Ovary (tissue), 9 donors: ENCODE data around the gene NCOA1. TPM values are rescaled to one million over a fixed set of nuclear protein-coding genes. Genes with fewer than 3 reads are reported as not detected.
"Not testable (repeated sequence)": the region's sequence is repeated elsewhere in the genome, so short reads cannot be mapped to it uniquely, and the experiment has no call there.

Experiments used
- DNase-seq, 5 donors: peaks; one replicate each; pipeline ENCODE4 v3.0.0-alpha.2; 2019 to 2020
- H3K27ac ChIP-seq, 2 donors: fragments of 200-600 bp; one replicate each; pipeline versions ENCODE4 v1.5.1 to v1.8.0; 2019 to 2022
- H3K27me3 ChIP-seq: fragments of 200-600 bp; one replicate; pipeline ENCODE4 v1.8.0; 2022
- H3K36me3 ChIP-seq: fragments of 200-600 bp; sonication (generic); one replicate; pipeline ENCODE4 v1.5.1; 2019
- H3K4me1 ChIP-seq: one replicate; pipeline ENCODE4 v1.8.1; 2013; ENCODE audit warnings: mild to moderate bottlenecking, moderate library complexity; ENCODE audit not compliant: insufficient read depth
- H3K4me3 ChIP-seq: fragments of 200-600 bp; sonication (generic); one replicate; pipeline ENCODE4 v1.5.1; 2017
- H3K9me3 ChIP-seq, 2 donors: fragments of 200-600 bp in 1 of 2; sonication (generic) in 1 of 2; one replicate each; pipeline versions ENCODE4 v1.5.1 to v1.8.1; 2013 to 2019; ENCODE audit warnings: mild to moderate bottlenecking in 1 of 2, moderate library complexity in 1 of 2
- CTCF ChIP-seq, 3 donors: fragments of 450-650 bp in 2 of 3; fragments of 200-600 bp in 1 of 3; IDR thresholded peaks; one replicate each; pipeline versions ENCODE4 v1.5.1 to v1.8.0; 2016 to 2022; ENCODE audit warnings: antibody characterized with exemption in 3 of 3, mild to moderate bottlenecking in 1 of 3
- EP300 ChIP-seq: sonication (generic); formaldehyde crosslinking; IDR thresholded peaks from one replicate; pipeline ENCODE4 v1.6.1; 2017; ENCODE audit warnings: antibody characterized with exemption
- POLR2A ChIP-seq: fragments of 450-650 bp; IDR thresholded peaks from one replicate; pipeline ENCODE4 v1.6.1; 2017; ENCODE audit warnings: antibody characterized with exemption, mild to moderate bottlenecking, moderate library complexity
- whole genome bisulfite sequencing, 3 donors: extraction: QIAGEN DNeasy Blood & Tissue Kit in 1 of 3; methylation state at CpG; one replicate each; pipeline versions ENCODE4 v1.1.5 to v1.1.7; 2013 to 2017; 5-methylcytosine and 5-hydroxymethylcytosine counted together
- intact Hi-C, 4 donors: fragments of 100-400 bp; cut with DNase I; formaldehyde crosslinking; loops; one replicate each; pipeline versions ENCODE4 v1.11.0 to v1.15.1; 2022 to 2023
- polyA plus RNA-seq, 2 donors: library from polyadenylated mRNA; stranded (reverse); fragments of 200-250 nt in 1 of 2; fragments of 350-450 nt in 1 of 2; fragmentation: Illumina TruSeq in 1 of 2; extraction: RNeasy Lipid Tissue Mini Kit (QIAGEN cat#74804) in 1 of 2; gene quantifications; one replicate each; pipeline ENCODE4 v1.2.3, GENCODE V29; 2013 to 2014
- total RNA-seq, 7 donors: library from RNA; depleted of rRNA in 2 of 7; stranded (reverse); fragments of >200 nt in 2 of 7; fragmentation: NEBNext Ultra II Directional in 3 of 7; extraction: Animal tissue kit (Norgen Biotek cat#: 25700) in 3 of 7; gene quantifications; one replicate each; pipeline versions ENCODE4 v1.1.0 to v1.2.4, GENCODE V29; 2016 to 2023
- donor health status: DM: no; HTN: no; CAD: no; lungs with moderate emphysema.
- donor health status: DM: no; HTN: no; CAD: no.
- donor health status: Bipolar disorder and iron deficiency.
- donor health status: DM: yes; HTN: yes; CAD: no.
- donor health status: DM: no; HTN: no; CAD: no.
- donor health status: DM: yes; HTN: yes; CAD: no.

NCOA1 gene
- total and polyA plus RNA-seq, 9 donors = 20.2 to 69.0 (median 57.3) TPM

GRCh38 chr2:24565537-24565936 lies 74.5 kb downstream of the NCOA1 start:
- Histone ChIP-seq H3K4me1 (no peaks in the 10 kb centered on the region), H3K4me3 (no peak overlapping the region), H3K36me3 (no peaks in the 10 kb centered on the region), H3K27ac (no peak overlapping the region), H3K27me3 (no peaks in the 10 kb centered on the region), H3K9me3 (peaks cover 0 to 4% of the 10 kb centered on the region in 2 donors)
- intact Hi-C loops = no loop called here
- WGBS, 3 donors = 95 to 99% (median 97%) methylated on average over 8 of the region's 8 CpGs
- no peak for TF ChIP-seq POLR2A
- no peak for TF ChIP-seq CTCF (IDR thresholded peaks at IDR 0.05)
- TF ChIP-seq EP300 = no peak
- DNase-seq = no peak

GRCh38 chr2:24566209-24566608 lies 75.2 kb downstream of the NCOA1 start:
- Histone ChIP-seq H3K4me3 (no peak overlapping the region), H3K36me3 (no peaks in the 10 kb centered on the region), H3K27ac (no peak overlapping the region), H3K9me3 (peaks cover 0 to 4% of the 10 kb centered on the region in 2 donors), H3K27me3 (no peaks in the 10 kb centered on the region), H3K4me1 (no peaks in the 10 kb centered on the region)
- WGBS, 3 donors = 96 to 98% (median 96%) methylated on average over 3 of the region's 3 CpGs
- DNase-seq = no peak
- TF ChIP-seq CTCF (IDR thresholded peaks at IDR 0.05) (no peak), EP300 (no peak), POLR2A (no peak)
- intact Hi-C loops = no loop called here

- intact Hi-C loops = no loop called here
- WGBS, 3 donors = 94 to 97% (median 94%) methylated on average over 7 of the region's 7 CpGs
Observed at GRCh38 chr2:24566630-24567029, 75.6 kb downstream of the NCOA1 start.

GRCh38 chr2:24568551-24568950 lies 77.5 kb downstream of the NCOA1 start:
- intact Hi-C loops = no loop called here
- DNase-seq = no peak

More at GRCh38 chr2:24566630-24567029, 75.6 kb downstream of the NCOA1 start:
- Histone ChIP-seq H3K36me3 (no peaks in the 10 kb centered on the region), H3K4me3 (no peak overlapping the region), H3K4me1 (no peaks in the 10 kb centered on the region), H3K9me3 (peaks cover 0 to 4% of the 10 kb centered on the region in 2 donors), H3K27ac (no peak overlapping the region), H3K27me3 (no peaks in the 10 kb centered on the region)
- TF ChIP-seq POLR2A = no peak
- no peak for TF ChIP-seq CTCF (IDR thresholded peaks at IDR 0.05)
- no peak for TF ChIP-seq EP300
- DNase-seq = peak in 3 of 5 donors; percentile 18 to 26 (median 20)

GRCh38 chr2:24569565-24569964 lies 78.5 kb downstream of the NCOA1 start:
- intact Hi-C loops, H3K4me1 ChIP-seq, H3K36me3 ChIP-seq, H3K9me3 ChIP-seq, H3K27me3 ChIP-seq, H3K4me3 ChIP-seq, H3K27ac ChIP-seq, DNase-seq: not testable (repeated sequence)
- 94 to 97% (median 96%) methylated on average over 10 of the region's 10 CpGs for WGBS, 3 donors

More at GRCh38 chr2:24568551-24568950, 77.5 kb downstream of the NCOA1 start:
- H3K27ac ChIP-seq = no peak overlapping the region
- H3K27me3 ChIP-seq = no peaks in the 10 kb centered on the region
- no peaks in the 10 kb centered on the region for H3K4me1 ChIP-seq
- H3K9me3 ChIP-seq = peaks cover 0 to 4% of the 10 kb centered on the region in 2 donors
- TF ChIP-seq POLR2A = no peak
- no peak for TF ChIP-seq EP300
- TF ChIP-seq CTCF (IDR thresholded peaks at IDR 0.05) = no peak
- no peak overlapping the region for H3K4me3 ChIP-seq
- no peaks in the 10 kb centered on the region for H3K36me3 ChIP-seq
